ENCODE results near the gene USP48.
A peak's percentile ranks its signal among the peaks of the same experiment; 100 is the strongest.

USP48 gene

DNA sequence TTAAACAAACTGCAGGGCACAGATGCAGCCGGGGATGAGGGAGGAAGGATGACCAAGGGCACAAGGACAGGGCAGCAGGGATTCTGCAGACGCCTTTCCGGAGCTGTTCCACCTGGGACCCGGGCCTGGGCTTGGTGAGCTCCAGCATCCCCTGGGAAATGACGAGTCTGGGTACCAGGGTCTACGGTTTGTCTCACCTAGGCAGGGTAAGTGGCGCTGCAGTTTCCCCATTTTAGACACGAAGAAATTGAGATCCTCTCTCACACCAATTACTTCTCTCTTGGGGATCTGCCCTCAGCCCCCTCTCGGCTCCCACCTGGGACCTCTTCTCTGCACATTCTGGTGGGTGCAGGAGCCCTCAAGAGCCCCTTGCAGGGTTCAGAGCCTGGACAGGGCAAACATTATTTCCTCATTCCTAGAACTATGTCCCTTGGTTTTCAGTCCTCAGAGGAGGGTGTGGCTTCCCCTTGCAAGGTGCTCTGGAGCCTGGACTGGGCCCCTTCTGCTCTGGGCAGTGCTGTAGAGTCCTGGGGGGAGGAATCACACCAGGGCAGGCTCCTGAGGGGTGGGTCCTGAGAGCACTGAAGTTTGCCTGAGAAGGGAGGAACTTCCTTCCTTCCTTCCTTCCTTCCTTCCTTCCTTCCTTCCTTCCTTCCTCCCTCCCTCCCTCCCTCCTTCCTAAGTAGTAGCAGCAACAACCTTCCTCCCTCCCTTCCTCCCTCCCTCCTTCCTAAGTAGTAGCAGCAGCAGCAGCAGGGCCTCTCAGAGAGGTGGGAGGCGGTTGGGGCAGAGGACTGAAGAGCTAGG is 129.8 kb downstream of the USP48 start:
- no peak for DNase-seq (ENCODE audit: low spot score)

DNA sequence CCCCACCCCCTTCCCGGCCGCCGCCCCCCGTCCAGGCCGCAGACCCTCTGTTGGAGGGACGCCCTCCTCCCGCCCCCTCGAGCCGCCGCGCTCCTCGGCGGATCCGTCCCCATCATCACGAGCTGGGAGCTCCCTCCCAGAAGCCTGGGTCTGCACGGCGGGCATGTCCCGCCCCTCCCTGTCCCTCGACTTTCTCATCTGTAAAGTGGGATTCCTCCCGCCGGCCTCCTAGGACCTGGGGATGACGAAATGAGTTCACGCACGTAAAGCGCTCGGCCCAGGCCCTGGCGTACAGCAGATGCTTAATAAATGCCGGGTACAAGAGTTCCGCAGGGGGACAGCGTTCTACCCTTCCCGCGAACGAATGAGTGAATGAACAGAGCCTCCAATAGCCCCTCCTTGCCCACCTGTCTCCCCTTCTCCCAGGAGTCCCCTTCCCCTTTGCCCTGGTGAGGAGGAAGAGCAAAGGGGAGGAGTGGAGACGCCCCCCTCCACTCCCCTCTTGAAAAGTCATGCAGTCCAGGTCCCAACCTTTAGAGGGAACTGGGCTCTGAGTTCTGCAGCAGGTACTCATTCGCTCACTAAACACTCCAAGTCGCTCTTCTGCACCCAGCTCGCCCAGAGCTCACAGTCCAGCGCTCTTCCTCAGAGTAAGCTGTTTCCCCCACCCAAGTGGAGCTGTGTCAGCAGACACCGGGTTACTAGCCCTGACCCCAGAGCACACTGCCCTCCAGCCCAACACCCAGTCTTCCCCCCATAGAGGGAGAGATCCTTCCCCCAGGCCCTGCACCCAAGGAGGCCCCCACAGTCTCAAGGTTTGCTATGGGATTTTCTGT is 130.6 kb downstream of the USP48 start:
- DNase-seq (ENCODE audit: low spot score), result no peak

DNA sequence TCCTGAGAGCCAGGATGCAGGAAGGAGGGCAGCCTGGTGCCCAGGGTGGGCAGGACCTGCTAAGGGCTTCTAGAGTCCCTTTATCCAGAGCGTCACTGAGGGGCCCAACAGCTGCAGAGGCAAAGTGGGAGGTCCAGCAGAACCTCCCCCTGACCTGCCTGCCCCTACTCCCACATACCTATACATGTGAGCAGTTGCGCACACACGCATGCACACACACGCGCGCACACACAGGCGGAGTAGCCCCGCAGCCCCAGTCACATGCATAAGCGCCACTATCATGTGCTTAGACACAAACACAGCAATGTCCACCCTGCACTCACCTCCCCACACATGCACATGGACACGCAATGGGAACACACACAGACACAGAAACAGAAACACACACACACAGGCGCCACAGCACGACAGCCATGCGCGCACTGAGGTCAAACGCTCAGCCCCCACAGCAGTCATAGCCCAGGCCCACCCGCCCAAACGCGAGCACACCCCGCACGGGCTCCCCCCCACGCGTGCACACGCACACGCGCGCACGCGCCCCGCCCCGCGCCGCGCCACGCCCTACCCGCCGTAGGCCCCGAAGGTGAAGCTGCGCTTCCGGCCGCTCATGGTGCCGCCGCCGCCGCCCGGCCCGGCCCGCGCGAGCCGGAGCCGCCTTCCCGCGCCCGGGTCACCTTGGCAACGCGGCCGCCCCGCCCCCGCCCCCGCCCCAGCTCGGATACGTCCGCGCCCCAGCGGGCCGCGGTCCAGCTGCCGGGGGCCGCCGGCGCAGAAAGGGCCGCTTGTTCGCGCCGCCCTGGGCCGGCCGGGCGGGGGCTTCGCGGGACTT is 131.5 kb downstream of the USP48 start:
- peak; percentile 64 for DNase-seq (ENCODE audit: low spot score)

DNA sequence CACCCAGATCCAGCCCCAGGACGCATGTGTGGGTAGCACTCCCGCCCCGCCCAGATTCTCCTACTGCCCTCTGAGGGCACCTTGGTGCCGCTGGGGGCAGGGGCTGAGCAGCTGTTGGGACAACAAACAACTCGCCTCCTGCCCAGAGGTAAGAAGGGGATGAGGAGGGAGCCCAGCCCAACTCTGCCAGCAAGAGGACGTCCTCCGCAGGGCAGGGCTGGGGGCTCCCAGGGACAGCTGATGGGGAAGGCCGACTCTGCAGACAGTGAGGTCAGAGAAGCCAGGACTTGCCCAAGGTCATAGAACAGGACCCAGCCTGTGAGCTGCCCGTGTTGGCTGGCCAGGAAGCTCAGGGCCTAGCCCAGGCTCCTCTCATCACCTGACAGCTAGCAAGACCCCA is 132.5 kb downstream of the USP48 start:
- no peak for DNase-seq (ENCODE audit: low spot score)

DNA sequence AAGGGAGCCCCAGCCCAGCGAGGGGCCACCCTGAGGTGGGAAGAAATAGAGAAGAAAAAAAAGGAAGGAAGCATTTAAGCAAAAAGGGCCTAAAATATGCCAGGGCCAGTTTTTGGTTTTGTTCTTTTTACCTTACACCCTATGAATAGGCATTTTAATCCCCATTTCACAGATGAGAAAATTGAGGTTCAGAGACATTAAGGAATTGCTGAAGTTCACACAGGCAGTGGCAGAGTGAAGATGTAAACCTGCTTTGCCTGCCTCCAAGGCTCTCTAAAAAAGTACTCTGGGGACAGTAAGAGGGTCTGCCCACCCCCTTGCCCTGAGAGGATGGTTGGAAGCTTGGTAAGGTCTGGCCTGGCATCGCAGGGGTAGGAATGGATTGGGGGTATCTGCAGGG is 133.6 kb downstream of the USP48 start:
- DNase-seq (ENCODE audit: low spot score), result no peak

DNA sequence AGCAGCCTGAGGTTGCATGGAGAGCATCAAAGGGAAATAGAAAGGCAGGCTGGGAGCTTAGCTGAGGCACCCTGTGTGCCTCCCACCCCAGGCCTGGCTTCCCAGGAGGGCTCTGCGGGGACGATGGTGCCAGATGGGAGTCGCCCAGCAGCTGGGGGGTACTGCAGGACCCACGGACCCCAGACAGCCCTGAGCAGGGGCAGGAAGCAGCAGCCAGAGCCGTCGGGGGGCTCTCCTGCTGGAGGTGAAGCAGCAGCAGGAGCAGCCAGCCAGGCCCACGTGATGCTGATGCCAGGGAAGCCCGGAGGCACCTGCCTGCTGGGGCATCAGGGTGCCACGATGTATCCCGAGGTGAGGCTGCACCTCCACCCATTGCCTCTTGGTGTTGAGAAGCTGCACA is 134.2 kb downstream of the USP48 start:
- DNase-seq (ENCODE audit: low spot score), result no peak

DNA sequence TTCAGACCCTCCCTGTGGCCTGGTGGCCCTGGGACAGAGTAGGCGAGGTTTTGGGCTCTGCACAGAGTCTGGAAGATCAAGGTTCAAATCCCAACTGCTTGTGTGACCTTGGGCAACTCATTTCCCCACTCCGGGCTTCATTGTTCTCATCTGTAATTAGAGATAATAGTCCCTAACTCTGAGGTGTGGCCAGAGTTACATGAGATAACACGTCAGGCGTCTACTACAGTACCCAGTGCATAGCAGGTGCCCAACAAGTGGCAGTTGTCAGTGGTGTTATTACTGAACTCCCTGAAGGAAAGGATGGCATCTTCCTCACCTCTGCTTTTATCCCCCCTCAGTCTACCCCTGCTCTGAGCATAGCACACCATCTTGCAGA is 134.6 kb downstream of the USP48 start:
- no peak for DNase-seq (ENCODE audit: low spot score)

DNA sequence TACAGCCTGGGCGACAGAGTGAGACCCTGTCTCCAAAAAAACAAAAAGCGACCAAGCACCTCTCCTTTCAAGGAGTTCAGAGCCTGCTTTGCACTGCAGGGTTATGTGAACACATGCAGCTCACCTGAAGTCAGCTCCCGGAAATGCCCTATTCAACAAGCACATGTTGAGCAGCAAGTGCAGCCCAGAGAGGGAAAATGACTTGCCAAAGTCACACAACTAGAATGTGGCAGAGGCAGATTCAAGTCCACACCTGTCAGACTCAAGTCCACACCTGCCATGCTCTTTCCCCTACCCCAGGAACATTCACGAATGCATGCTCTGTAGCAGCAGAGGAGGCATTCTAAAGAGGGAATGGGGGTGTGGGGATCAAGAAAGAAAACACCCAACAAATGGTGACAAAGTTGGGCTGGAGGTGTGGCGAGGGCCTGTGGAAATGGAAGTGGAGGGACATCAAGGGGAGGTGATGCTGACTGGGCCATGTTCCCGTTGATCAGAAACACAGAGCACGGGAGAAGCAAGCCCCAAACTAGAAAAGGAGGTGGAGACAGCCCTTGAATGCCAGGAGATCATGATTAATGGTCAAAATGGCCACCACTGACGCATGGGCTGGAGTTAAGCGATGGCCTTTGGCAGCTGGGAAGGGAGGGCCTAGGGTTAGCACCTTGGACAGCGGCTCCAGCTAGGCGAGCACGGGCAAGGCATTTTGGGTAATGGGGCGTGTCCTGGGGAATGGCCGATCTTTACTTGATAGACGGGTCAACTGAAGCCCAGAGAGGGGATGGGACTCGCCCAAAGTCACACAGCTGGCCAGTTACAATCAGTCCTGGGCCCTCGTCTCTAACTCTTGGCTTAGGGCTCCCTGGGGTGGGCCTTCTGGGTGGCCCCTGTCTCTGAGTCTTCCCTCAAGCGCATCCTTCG is 135.3 kb downstream of the USP48 start:
- DNase-seq (ENCODE audit: low spot score), result peak; percentile 88

DNA sequence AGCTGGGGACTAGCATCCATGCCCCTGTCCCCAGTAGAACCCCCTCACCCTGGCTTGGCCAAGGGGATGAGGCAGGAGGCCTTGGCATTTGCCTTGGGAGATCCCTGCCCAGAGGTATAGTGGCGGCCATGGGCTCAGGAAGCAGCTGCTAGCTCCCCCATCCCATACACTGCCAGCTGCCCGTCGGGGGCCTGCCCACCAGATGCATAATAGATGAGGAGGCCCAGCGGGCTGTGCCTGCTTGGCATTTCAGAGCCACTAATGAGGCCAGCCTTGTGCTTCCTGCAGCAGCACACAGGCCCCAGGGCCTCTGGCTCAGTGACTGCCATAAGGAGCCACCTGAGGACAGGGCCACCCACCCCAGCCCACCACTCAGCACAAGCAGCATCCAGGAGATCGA is 137.4 kb downstream of the USP48 start:
- no peak for DNase-seq (ENCODE audit: low spot score)

DNA sequence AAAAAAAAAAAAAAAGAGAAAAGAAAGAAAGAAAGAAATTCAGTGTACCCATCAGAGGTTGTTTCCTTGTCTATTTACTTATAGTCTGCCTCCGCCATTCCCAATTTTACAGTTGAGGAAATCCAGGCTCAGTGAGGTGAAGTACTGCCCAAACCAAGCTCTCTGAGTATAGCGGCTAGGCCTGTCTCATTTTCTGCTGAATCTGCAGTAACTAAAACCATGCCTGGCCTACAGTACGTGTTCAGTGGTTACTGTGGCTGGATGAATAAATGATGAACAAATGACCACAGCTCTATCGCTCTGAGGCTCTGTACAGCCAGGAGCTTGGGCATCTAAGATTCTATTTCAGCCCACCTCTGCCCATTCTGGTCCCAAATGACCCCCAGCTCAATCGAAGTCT is 138.0 kb downstream of the USP48 start:
- DNase-seq (ENCODE audit: low spot score), result no peak

DNA sequence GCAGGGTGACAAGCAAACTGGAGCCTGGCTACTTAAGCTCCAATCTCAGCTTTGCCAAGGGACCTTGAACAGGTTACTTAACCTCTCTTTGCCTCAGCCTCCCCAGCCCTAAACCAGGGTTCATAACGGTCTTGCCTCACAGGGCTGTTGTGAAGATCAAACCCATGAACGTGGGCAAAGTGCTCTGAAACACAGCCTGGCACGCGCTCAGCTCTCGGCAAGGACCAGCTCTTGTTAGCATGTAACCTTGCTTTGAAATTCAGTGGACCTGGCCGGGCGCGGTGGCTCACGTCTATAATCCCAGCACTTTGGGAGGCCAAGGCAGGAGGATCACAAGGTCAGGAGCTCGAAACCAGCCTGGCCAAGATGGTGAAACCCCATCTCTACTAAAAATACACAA is 138.6 kb downstream of the USP48 start:
- no peak for DNase-seq (ENCODE audit: low spot score)

DNA sequence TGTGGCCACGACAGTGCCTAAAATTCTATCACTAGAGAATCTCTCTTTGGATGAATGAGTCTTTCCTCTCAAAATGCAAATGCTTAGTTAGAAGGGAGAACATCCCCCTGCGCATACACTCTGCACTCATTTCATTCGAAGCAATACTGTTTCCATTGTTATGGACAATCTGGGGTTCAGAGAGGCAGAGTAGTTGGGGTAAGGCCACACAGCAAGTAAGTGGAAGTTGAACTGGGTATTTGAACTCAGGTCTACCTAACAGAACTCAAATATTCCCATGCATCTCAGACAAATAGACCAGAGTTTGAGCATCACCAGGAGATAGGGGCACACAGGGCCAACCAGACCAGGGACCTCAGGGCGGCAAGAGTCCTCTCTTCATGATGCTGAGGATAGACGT is 139.3 kb downstream of the USP48 start:
- no peak for DNase-seq (ENCODE audit: low spot score)

DNA sequence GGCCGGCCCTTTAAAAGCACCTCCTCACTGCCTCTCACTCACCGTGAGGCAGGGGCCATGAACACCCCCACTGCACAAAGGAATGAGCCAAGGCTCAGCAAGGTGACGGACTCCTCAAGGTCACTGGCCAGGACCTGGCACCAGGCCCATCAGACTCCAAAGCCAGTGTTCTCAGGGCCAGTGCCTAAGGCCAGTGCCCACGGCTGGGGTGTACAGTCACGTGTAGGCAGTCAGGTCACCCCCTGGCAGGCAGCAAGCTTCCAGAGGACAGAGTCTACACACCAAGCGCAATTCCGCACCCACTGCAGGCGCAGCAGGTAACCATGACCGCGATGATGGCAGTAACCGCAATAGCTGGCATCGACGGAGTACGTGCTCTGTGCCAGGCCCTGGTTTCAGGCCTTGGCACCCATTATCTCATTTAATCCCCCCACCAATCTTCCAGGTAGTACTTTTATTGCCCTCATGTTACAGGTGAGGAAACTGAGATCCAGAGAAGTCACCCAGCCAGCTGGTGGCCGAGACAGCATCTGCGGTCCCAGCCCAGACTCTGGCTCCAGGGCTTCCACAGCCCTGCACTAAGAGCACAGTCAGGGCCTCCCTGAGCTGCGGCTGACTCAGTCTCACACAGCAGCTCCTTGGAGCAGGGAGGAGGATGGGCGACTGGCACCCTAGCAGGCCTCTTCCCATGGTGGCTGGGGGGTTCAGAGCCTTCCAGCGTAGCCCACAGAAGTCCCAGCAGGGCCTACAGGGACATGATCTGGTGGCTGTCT is 140.8 kb downstream of the USP48 start:
- no peak for DNase-seq (ENCODE audit: low spot score)

DNA sequence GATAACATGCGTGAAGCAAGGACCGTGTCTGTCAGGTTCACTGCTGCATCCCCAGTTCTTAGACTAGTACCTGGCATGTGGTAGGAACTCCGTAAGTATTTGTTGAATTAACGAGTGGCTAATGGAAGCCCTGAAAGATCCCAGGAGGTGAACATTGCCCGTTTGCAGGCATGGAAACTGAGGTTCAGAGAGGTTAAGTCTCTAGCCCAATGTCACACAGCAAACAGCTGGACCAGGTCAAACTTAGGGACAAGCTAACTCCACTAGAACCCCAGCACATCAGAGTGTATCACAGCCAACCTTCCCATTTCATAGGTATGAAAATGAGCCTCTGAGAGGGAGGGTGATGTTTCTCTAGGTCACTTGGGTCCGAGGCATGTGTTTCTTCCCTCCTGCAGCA is 141.4 kb downstream of the USP48 start:
- DNase-seq (ENCODE audit: low spot score), result no peak

DNA sequence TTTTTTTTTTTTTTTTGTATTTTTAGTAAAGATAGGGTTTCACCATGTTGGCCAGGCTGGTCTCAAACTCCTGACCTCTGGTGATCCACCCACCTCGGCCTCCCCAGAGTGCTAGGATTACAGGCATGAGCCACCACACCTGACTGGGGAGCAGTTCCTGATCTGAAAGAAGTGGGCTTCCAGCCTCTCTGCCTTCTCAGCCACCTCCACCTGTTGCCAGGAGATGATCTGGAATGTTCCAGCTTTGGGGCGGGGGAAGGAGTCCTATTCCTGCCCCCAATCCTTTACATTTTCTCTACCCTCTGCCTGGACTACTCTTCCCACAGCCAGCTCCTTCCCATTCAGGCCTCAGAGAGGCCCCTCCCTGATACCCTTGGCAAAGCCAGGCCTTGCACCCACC is 141.9 kb downstream of the USP48 start:
- no peak for DNase-seq (ENCODE audit: low spot score)

DNA sequence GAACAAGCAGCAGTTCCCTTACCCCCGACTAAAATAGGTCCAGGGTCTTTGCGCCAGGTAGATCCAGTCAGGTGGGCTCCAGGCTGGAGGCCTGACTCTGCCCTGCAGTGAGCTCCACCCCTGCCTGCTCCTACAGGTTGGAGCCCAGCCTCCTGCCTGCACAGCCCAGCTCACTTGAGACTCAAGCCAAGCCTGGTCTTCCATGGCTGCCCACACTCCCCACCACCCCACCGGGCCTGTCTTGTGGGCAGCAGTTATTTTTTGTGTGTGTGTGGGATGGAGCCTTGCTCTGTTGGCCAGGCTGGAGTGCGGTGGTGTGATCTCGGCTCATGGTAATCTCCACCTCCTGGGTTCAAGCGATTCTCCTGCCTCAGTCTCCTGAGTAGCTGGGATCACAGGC is 142.3 kb downstream of the USP48 start:
- DNase-seq (ENCODE audit: low spot score), result no peak

DNA sequence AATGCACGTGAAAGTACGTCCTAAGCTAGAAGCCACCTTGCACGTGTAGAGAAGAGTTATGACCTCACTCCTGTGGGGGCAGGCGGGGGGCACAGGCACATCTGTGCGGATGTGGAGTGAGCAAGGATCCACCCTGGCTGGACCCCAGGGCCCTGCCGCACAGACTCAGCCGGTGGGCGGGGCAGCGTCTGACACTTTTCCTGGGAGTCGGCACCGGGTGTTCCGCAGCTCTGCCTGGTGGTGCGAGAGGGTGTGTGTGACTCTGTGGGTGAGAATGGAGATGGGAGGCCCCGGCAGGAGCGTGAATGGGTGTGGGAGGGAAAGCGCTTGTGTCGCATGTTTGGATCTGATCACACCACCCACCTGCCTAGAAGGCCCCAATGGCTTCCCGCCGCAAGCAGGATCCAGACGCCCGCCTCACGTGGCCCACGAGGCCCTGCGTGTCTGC is 143.3 kb downstream of the USP48 start:
- DNase-seq (ENCODE audit: low spot score), result no peak

DNA sequence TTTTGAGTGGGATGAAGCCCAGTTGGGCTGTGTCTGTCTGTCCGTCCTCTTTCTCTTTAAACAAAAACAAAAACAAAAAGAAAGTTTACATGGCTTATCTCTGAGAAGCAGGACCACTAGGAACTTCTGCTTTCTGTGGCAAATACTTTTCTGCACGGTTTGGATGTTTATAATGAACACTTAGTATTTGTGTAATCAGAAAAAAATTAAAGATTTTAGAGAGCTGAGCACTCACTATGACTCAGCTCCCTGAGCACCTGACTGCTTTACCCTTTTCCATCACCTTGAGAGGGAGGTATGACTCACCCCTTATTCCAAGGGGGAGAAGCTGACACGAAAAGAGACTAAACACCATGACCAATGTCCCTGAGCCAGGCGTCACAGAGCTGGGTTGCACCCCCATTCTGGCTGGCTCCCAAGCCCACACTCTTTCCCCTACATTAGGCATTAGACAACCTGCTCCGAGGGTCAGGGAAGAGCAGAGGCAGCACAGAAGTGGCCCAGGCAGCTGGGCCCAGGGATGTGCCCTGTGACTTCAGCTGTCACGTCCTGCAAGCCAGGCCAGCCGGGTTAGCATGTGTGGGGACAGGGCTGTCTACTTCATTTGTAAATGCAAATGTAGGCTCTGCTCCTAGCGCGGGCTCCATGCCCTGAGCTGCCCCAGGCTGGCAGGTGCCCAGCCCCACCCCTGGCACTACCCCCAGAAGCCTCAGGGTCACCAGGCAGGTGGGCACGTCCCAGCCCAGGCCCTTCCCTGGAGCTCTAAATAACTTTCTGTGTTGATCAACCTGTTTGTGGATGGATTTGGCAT is 144.2 kb downstream of the USP48 start:
- peak; percentile 63 for DNase-seq (ENCODE audit: low spot score)

DNA sequence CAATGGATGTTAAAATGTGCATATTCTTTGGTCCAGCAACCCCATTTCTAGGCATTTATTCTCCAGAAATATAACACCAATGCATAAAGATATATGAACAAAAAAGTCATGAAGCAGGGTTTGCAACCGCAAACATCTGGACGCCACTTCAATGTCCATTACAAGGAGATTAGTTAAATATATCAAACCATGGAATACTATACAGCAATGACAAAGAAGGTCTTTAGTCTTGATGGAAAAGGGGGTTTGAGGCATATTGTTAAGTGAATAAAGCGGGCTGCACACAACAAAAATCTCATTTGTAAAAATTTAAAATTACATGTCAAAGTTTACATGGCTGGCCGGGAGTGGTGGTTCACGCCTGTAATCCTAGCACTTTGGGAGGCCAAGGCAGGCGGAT is 145.4 kb downstream of the USP48 start:
- DNase-seq (ENCODE audit: low spot score), result no peak

DNA sequence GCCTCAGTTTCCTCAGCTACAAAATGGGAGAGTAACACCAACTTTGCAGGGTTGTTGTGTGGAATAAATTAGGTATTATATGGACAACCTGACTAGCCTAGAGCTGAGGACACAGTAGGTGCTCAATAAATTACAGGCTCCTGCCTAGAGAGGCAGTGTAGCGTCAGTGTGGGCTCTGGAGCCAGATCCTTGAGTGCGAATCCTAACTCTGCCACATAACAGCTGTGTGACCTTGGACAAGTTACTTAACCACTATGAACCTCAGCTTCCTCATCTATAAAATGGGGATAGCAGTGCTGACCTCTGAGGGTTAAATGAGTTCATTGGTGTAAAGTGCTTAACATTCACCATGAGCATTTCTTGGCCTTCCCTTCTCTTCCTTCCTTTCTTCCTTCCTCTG is 146.9 kb downstream of the USP48 start:
- DNase-seq (ENCODE audit: low spot score), result no peak
